PFSK-1 (cell line): ENCODE data around the gene PKP1.

Experiments
- FOXP2 ChIP-seq: optimal IDR thresholded peaks from 2 replicates; pipeline ENCODE3; 2011; ENCODE audit warnings: borderline replicate concordance, control low read depth, inconsistent platforms; ENCODE audit not compliant: insufficient read depth; ENCODE audit errors: extremely low read length, extremely low read depth
- POLR2AphosphoS5 ChIP-seq: IDR thresholded peaks from 2 replicates; pipeline ENCODE4 v1.6.1; 2012; ENCODE audit warnings: low read depth, mild to moderate bottlenecking, control low read depth, low read length, moderate library complexity
- SIN3A ChIP-seq: IDR thresholded peaks from 2 replicates; pipeline ENCODE4 v1.6.1; 2012; ENCODE audit warnings: mild to moderate bottlenecking, low read length, moderate library complexity, borderline replicate concordance; ENCODE audit not compliant: insufficient read depth
- TAF1 ChIP-seq: IDR thresholded peaks from 2 replicates; pipeline ENCODE4 v1.6.1; 2012; ENCODE audit warnings: low read length, control low read depth, borderline replicate concordance; ENCODE audit not compliant: insufficient read depth
- TF ChIP-seq, protein P1 (sequence below), 2 experiments: IDR thresholded peaks; 2 replicates each; pipeline versions ENCODE4 v1.6.1 to v1.8.0; 2011 to 2012; ENCODE audit warnings: low read depth in 2 of 2, low read length in 2 of 2, control low read depth in 1 of 2, inconsistent platforms in 1 of 2, mild to moderate bottlenecking in 1 of 2, moderate library complexity in 1 of 2; ENCODE audit not compliant: insufficient read depth in 1 of 2

DNA sequence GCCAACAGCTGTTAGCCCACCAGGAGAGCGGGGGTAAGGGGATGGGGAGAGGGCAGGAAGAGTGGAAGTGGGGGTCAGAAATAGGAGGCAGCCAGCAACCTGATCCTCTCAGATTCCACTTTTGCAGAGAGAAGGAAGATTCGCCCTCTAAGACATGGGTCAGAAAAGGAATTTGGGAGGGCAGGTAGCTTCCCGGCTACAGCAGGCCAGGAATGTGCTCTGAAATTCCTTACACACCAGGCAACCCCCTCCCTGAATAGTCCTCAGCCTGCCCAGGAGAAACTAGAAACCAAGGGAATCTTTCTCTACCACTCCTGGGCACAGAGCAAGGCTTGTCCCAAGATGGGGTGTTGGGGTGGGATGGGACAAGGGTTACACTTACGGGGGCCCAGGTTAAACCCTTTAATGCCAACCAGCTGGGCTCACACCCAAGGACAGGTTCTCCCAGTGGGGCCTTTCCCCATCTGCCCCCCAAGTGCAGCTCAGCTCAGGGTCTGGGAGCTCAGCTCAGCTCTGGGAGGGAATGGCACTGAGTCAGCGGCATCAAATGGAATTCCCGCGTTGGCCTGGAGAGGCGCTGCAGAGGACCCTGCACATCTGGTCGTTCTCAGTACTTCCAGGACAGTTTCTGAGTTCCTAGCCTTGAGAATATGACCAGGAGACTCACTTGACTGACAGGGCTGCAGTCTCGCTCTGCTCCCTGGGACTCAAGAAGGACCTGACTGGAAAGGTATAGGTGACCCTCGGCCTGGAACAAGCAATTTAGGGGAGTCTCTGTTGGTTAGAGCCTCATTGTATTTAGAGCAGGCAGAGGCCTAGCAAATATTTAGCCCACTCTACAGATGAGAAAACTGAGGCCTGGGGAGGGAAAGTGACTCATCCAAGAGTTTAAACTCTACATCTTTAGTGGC, 93.4 kb downstream of the PKP1 start:
- TF ChIP-seq POLR2AphosphoS5, result no peak
- no peak for TF ChIP-seq TAF1
- TF ChIP-seq, protein P1, sequence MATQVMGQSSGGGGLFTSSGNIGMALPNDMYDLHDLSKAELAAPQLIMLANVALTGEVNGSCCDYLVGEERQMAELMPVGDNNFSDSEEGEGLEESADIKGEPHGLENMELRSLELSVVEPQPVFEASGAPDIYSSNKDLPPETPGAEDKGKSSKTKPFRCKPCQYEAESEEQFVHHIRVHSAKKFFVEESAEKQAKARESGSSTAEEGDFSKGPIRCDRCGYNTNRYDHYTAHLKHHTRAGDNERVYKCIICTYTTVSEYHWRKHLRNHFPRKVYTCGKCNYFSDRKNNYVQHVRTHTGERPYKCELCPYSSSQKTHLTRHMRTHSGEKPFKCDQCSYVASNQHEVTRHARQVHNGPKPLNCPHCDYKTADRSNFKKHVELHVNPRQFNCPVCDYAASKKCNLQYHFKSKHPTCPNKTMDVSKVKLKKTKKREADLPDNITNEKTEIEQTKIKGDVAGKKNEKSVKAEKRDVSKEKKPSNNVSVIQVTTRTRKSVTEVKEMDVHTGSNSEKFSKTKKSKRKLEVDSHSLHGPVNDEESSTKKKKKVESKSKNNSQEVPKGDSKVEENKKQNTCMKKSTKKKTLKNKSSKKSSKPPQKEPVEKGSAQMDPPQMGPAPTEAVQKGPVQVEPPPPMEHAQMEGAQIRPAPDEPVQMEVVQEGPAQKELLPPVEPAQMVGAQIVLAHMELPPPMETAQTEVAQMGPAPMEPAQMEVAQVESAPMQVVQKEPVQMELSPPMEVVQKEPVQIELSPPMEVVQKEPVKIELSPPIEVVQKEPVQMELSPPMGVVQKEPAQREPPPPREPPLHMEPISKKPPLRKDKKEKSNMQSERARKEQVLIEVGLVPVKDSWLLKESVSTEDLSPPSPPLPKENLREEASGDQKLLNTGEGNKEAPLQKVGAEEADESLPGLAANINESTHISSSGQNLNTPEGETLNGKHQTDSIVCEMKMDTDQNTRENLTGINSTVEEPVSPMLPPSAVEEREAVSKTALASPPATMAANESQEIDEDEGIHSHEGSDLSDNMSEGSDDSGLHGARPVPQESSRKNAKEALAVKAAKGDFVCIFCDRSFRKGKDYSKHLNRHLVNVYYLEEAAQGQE (IDR thresholded peaks at IDR 0.05; ENCODE audit: insufficient read depth in 1 of 2, low read depth in 2 of 2, low read length in 2 of 2), result no peak
- no peak for TF ChIP-seq SIN3A
- TF ChIP-seq FOXP2, result no peak
